ENCODE data around the gene ALOXE3. TPM values are rescaled to one million over a fixed set of nuclear protein-coding genes. Genes with fewer than 3 reads are reported as not detected.
A peak's percentile ranks its signal among the peaks of the same experiment; 100 is the strongest.

Gene ALOXE3
- total RNA-seq, 1 donor from 2014 or later, result not detected

DNA sequence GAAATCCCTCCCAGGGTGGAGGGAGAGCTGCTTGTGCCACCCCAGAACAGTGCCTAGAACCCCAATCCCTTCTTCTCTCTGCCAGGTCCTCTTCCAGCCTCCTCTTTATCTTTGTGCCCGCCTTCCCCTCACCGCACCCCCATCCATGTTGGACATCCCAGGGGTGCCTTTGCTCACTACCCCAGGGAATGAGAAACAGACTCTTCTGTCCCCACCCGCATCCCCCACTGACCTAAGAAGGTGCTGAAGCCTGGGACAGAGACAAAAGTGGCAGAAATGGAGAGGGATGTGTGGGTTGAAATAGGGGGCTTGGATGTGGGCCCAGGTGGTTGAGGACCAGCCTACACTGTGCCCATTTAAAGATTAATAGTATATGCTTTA, 62.5 kb downstream of the ALOXE3 start:
- ATAC-seq (ENCODE audit: low read depth) (no peak), DNase-seq (no peak)
- Mint-ChIP-seq H3K27ac (peak overlapping the region; percentile 54), H3K36me3 (ENCODE audit: low read depth) (no peaks in the 10 kb centered on the region), H3K4me3 (peak overlapping the region; percentile 16), H3K9me3 (no peaks in the 10 kb centered on the region), H3K4me1 (peaks cover 25% of the 10 kb centered on the region), H3K27me3 (peaks cover 5% of the 10 kb centered on the region)
- no peak for TF ChIP-seq CTCF (IDR thresholded peaks at IDR 0.05)
- ChIA-PET CTCF (interaction anchor here (1.0 to 7.1 kb wide), 6 partner anchors 18 to 312 kb away, joined by 3 to 52 read pairs (median 28); no protein-coding TSS in a partner anchor), POLR2A (interaction anchor here (0.6 to 1.5 kb wide), 5 partner anchors 65 to 221 kb away, joined by 3 to 4 read pairs (median 3); partner anchors contain the start of gene NAA38)
- intact Hi-C loops (cut with micrococcal nuclease), result loop anchor here (5.0 kb wide), 1 partner anchor 381 kb away; the partner anchor contains the start of gene NDEL1

- POLR2A ChIA-PET, result no interaction called here
- Mint-ChIP-seq H3K36me3 (ENCODE audit: low read depth) (no peaks in the 10 kb centered on the region), H3K4me1 (peaks cover 25% of the 10 kb centered on the region), H3K27me3 (no peaks in the 10 kb centered on the region), H3K4me3 (no peak overlapping the region), H3K9me3 (no peaks in the 10 kb centered on the region), H3K27ac (no peak overlapping the region)
- intact Hi-C loops (cut with micrococcal nuclease), result no loop called here
- CTCF ChIA-PET, result no interaction called here
- TF ChIP-seq CTCF (IDR thresholded peaks at IDR 0.05), result no peak
- DNase-seq (no peak), ATAC-seq (ENCODE audit: low read depth) (no peak)
Measured at GRCh38 chr17:8053600-8053999, 64.7 kb downstream of the ALOXE3 start.

GRCh38 chr17:8052256-8053252, 65.8 kb downstream of the ALOXE3 start:
- DNase-seq, result no peak
- Mint-ChIP-seq H3K36me3 (ENCODE audit: low read depth) (no peaks in the 10 kb centered on the region), H3K4me3 (no peak overlapping the region), H3K4me1 (peaks cover 22% of the 10 kb centered on the region), H3K9me3 (no peaks in the 10 kb centered on the region), H3K27me3 (no peaks in the 10 kb centered on the region), H3K27ac (no peak overlapping the region)
- ChIA-PET CTCF (interaction anchor here (0.5 to 0.7 kb wide), 2 partner anchors 58 to 188 kb away, joined by 3 read pairs; no protein-coding TSS in a partner anchor), POLR2A (no interaction called here)
- intact Hi-C loops (cut with micrococcal nuclease), result no loop called here
- no peak for ATAC-seq (ENCODE audit: low read depth)
- no peak for TF ChIP-seq CTCF (IDR thresholded peaks at IDR 0.05)

DNA sequence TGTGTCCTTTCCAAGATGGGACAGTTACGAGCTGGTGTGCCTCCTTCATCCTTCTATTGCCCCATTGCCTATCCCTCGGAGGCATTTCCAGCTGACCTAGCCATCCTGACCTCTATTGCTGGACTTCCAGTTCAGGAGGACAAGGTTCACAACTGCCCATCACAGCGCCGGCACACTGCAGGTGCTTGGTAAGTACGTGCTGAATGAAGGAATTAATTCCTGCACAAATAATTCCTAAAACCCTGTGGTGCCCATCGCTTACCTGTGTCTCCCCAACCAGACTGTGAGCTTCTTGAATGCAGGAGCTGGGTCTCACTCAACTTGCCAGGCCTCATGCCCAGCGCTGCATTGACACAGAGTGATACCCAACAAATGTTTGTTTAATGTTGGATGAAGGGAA, 66.5 kb downstream of the ALOXE3 start:
- TF ChIP-seq CTCF (IDR thresholded peaks at IDR 0.05), result no peak
- no peaks in the 10 kb centered on the region for H3K36me3 Mint-ChIP-seq (ENCODE audit: low read depth)
- intact Hi-C loops (cut with micrococcal nuclease), result no loop called here
- H3K27me3 Mint-ChIP-seq, result peaks cover 1% of the 10 kb centered on the region
- peaks cover 15% of the 10 kb centered on the region for H3K4me1 Mint-ChIP-seq
- H3K4me3 Mint-ChIP-seq, result no peak overlapping the region
- no peaks in the 10 kb centered on the region for H3K9me3 Mint-ChIP-seq
- ChIA-PET CTCF (interaction anchor here (0.5 to 0.7 kb wide), 2 partner anchors 59 to 187 kb away, joined by 3 read pairs; no protein-coding TSS in a partner anchor), POLR2A (interaction anchor here (0.5 to 0.6 kb wide), 2 partner anchors 186 to 750 kb away, joined by 4 to 5 read pairs; no protein-coding TSS in a partner anchor)
- H3K27ac Mint-ChIP-seq, result no peak overlapping the region
- DNase-seq (no peak), ATAC-seq (ENCODE audit: low read depth) (no peak)

DNA sequence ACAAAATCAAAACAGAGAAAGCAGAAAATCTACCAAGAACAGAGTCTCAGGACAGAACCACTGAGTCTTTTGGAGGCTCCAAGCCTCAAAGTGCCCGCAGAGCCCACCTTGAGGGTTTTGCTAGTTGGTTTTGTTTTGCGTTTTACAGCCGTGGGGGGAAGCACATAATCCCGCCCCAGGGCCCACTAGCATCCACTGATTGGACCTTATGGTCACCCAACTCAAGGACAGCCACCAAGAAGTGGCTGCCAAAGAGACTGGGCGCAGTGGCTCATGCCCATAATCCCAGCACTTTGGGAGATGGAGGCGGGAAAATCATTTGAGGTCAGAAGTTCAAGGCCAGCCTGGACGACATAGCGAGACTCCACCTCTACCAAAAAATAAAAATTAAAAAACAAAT, 69.6 kb downstream of the ALOXE3 start:
- Mint-ChIP-seq H3K27me3 (peaks cover 5% of the 10 kb centered on the region), H3K36me3 (ENCODE audit: low read depth) (no peaks in the 10 kb centered on the region), H3K9me3 (no peaks in the 10 kb centered on the region), H3K27ac (no peak overlapping the region), H3K4me3 (no peak overlapping the region), H3K4me1 (no peaks in the 10 kb centered on the region)
- ATAC-seq (ENCODE audit: low read depth), result no peak
- intact Hi-C loops (cut with micrococcal nuclease), result no loop called here
- TF ChIP-seq CTCF (IDR thresholded peaks at IDR 0.05), result no peak
- DNase-seq, result no peak
- POLR2A ChIA-PET, result no interaction called here
- CTCF ChIA-PET, result no interaction called here

Measured in activated B cell treated with CpG ODN at 0.5 μM for 24 hours (primary cell).